ENCODE measurements around the gene TCF7.

DNA sequence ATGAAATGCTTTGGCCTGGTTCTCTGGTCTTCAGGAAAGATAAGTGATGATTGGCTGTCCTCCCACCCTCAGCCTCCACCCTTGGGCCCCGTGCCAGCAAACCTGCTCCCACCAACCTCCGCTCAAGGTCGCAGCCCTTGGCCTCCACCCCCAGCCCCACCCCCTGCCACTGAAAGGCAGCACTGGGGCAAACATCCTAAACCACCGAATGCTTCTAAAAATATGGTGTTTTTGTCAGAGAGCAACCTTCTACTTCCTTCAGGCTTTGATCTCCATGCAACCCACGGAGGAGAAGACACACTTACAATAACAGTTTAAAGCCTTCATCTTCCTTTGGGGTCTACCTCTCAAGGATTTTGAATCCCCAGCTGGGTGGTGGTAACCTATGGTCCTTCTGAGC, 24.0 kb upstream of the TCF7 start:
- TF ChIP-seq ESRRA (IDR thresholded peaks at IDR 0.05; ENCODE audit: borderline replicate concordance, low read length): no peak
- no peak for TF ChIP-seq NPAS2 (CRISPR knock-in tag; IDR thresholded peaks at IDR 0.05; ENCODE audit: borderline replicate concordance)
- TF ChIP-seq, protein P1, sequence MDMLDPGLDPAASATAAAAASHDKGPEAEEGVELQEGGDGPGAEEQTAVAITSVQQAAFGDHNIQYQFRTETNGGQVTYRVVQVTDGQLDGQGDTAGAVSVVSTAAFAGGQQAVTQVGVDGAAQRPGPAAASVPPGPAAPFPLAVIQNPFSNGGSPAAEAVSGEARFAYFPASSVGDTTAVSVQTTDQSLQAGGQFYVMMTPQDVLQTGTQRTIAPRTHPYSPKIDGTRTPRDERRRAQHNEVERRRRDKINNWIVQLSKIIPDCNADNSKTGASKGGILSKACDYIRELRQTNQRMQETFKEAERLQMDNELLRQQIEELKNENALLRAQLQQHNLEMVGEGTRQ (IDR thresholded peaks at IDR 0.05): no peak
- no peak for TF ChIP-seq POLR2A (IDR thresholded peaks at IDR 0.05; ENCODE audit: low read length)
- TF ChIP-seq, protein P2, sequence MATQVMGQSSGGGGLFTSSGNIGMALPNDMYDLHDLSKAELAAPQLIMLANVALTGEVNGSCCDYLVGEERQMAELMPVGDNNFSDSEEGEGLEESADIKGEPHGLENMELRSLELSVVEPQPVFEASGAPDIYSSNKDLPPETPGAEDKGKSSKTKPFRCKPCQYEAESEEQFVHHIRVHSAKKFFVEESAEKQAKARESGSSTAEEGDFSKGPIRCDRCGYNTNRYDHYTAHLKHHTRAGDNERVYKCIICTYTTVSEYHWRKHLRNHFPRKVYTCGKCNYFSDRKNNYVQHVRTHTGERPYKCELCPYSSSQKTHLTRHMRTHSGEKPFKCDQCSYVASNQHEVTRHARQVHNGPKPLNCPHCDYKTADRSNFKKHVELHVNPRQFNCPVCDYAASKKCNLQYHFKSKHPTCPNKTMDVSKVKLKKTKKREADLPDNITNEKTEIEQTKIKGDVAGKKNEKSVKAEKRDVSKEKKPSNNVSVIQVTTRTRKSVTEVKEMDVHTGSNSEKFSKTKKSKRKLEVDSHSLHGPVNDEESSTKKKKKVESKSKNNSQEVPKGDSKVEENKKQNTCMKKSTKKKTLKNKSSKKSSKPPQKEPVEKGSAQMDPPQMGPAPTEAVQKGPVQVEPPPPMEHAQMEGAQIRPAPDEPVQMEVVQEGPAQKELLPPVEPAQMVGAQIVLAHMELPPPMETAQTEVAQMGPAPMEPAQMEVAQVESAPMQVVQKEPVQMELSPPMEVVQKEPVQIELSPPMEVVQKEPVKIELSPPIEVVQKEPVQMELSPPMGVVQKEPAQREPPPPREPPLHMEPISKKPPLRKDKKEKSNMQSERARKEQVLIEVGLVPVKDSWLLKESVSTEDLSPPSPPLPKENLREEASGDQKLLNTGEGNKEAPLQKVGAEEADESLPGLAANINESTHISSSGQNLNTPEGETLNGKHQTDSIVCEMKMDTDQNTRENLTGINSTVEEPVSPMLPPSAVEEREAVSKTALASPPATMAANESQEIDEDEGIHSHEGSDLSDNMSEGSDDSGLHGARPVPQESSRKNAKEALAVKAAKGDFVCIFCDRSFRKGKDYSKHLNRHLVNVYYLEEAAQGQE (IDR thresholded peaks at IDR 0.05): no peak
- TF ChIP-seq CHD2 (IDR thresholded peaks at IDR 0.05; ENCODE audit: low read length, partially characterized antibody): no peak
- TF ChIP-seq, protein P3, sequence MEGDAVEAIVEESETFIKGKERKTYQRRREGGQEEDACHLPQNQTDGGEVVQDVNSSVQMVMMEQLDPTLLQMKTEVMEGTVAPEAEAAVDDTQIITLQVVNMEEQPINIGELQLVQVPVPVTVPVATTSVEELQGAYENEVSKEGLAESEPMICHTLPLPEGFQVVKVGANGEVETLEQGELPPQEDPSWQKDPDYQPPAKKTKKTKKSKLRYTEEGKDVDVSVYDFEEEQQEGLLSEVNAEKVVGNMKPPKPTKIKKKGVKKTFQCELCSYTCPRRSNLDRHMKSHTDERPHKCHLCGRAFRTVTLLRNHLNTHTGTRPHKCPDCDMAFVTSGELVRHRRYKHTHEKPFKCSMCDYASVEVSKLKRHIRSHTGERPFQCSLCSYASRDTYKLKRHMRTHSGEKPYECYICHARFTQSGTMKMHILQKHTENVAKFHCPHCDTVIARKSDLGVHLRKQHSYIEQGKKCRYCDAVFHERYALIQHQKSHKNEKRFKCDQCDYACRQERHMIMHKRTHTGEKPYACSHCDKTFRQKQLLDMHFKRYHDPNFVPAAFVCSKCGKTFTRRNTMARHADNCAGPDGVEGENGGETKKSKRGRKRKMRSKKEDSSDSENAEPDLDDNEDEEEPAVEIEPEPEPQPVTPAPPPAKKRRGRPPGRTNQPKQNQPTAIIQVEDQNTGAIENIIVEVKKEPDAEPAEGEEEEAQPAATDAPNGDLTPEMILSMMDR (IDR thresholded peaks at IDR 0.05): no peak
- no peak for TF ChIP-seq EHF (CRISPR knock-in tag; IDR thresholded peaks at IDR 0.05)
- TF ChIP-seq MAZ (IDR thresholded peaks at IDR 0.05; ENCODE audit: borderline replicate concordance, low read depth, low read length): no peak
- TF ChIP-seq CBX8 (IDR thresholded peaks at IDR 0.05): no peak
